Heart left ventricle (tissue), 16 donors: ENCODE data around the gene STRBP. TPM values are rescaled to one million over a fixed set of nuclear protein-coding genes. Genes with fewer than 3 reads are reported as not detected.
A peak's percentile ranks its signal among the peaks of the same experiment; 100 is the strongest.

Experiments
- ATAC-seq, 4 donors: fragments of 200-7000 bp; cut with Tn5 transposase; one replicate each; pipeline ENCODE4 v1.9.1; 2020 to 2022; ENCODE audit warnings: moderate library complexity in 4 of 4, mild to moderate bottlenecking in 3 of 4, moderate number of reproducible peaks in 1 of 4
- DNase-seq, 5 donors: peaks; one replicate each; pipeline ENCODE4 v3.0.0-alpha.2; 2020
- H3K27ac ChIP-seq, 12 donors: fragments of 200-600 bp; sonication (generic) in 4 of 12; one replicate each; pipeline versions ENCODE4 v1.5.0 to v1.8.0; 2016 to 2022; ENCODE audit warnings: mild to moderate bottlenecking in 2 of 12
- H3K27me3 ChIP-seq, 9 donors: fragments of 200-600 bp; sonication (generic) in 2 of 9; one replicate each; pipeline versions ENCODE4 v1.5.1 to v1.8.0; 2016 to 2022; ENCODE audit warnings: mild to moderate bottlenecking in 3 of 9
- H3K36me3 ChIP-seq, 9 donors: fragments of 200-600 bp; sonication (generic) in 2 of 9; one replicate each; pipeline versions ENCODE4 v1.5.0 to v1.8.0; 2018 to 2022; ENCODE audit warnings: mild to moderate bottlenecking in 2 of 9
- H3K4me1 ChIP-seq, 12 donors: fragments of 200-600 bp; sonication (generic) in 4 of 12; one replicate each; pipeline versions ENCODE4 v1.5.0 to v1.8.0; 2016 to 2022; ENCODE audit warnings: mild to moderate bottlenecking in 3 of 12
- H3K4me3 ChIP-seq, 12 donors: fragments of 200-600 bp; sonication (generic) in 4 of 12; one replicate each; pipeline versions ENCODE4 v1.5.0 to v1.8.0; 2017 to 2022; ENCODE audit warnings: mild to moderate bottlenecking in 9 of 12, moderate library complexity in 4 of 12
- H3K9me3 ChIP-seq, 12 donors: fragments of 200-600 bp; sonication (generic) in 4 of 12; one replicate each; pipeline versions ENCODE4 v1.5.0 to v1.8.0; 2016 to 2022; ENCODE audit warnings: mild to moderate bottlenecking in 1 of 12
- POLR2A ChIP-seq, 2 donors: fragments of 450-650 bp; IDR thresholded peaks; one replicate each; pipeline ENCODE4 v1.6.1; 2017; ENCODE audit warnings: antibody characterized with exemption in 2 of 2, mild to moderate bottlenecking in 2 of 2, moderate library complexity in 2 of 2
- WGBS, 4 donors: extraction: QIAGEN DNeasy Blood & Tissue Kit in 2 of 4; methylation state at CpG; one replicate each; pipeline versions ENCODE4 v1.1.5 to v1.1.7; 2013 to 2018; 5-methylcytosine and 5-hydroxymethylcytosine counted together
- intact Hi-C, 10 donors: fragments of 100-400 bp; cut with DNase I; formaldehyde crosslinking; loops; one replicate each; pipeline versions ENCODE4 v1.11.1 to v1.14.2; 2022
- polyA plus RNA-seq, 2 donors: library from polyadenylated mRNA; stranded (reverse); fragments of 200-250 nt; gene quantifications; one replicate each; pipeline ENCODE4 v1.2.3, GENCODE V29; 2013
- total RNA-seq, 9 donors: library from RNA; depleted of rRNA in 2 of 9; stranded (reverse); fragments of >200 nt in 2 of 9; fragmentation: NEBNext Ultra II Directional in 3 of 9; extraction: Animal tissue kit (Norgen Biotek cat#: 25700) in 3 of 9; gene quantifications; one replicate each; pipeline versions ENCODE4 v1.1.0 to v1.2.4, GENCODE V29; 2016 to 2023
- TF ChIP-seq, protein P1 (sequence below), 12 donors: fragments of 200-600 bp; sonication (generic) in 4 of 12; IDR thresholded peaks; one replicate each; pipeline versions ENCODE4 v1.5.0 to v1.8.0; 2018 to 2022; ENCODE audit warnings: antibody characterized with exemption in 12 of 12, mild to moderate bottlenecking in 5 of 12
- donor health status: ischemic (EF 13 %, LVEDD 7.1; RV severe dilation, severe dysfunction).
- donor health status: healthy with polysubstance abuse.
- donor health status: DM: no; HTN: yes; CAD: no.
- donor health status: DM: no; HTN: no; CAD: no.
- donor health status: ischemic (EF 25% LVEDD 6.9; RV normal size, moderate dysfunction).
- donor health status: ischemic (EF 25% LVEDD 5.7; RV mildly dilated, moderate dysfunction).
- donor health status: healthy.
- donor health status: DM: yes; HTN: yes; CAD: no.
- donor health status: ischemic (EF 35%, LVEDD 5.7; RV mildly dilated, moderate dysfunction).
- donor health status: nonischemic (EF 11% LVEDD 7.7; RV severe dilation, severe dysfunction).
- donor health status: DM: yes; HTN: yes; CAD: no.
- donor health status: PGD.
- donor health status: ischemic (EF 29% LVEDD 5.4; RV normal size, mild dysfunction).
- donor health status: nonischemic (EF 23%, LVEDD 6.1; RV moderate dilation, normal function).

The STRBP gene
- total and polyA plus RNA-seq, 11 donors = 5.9 to 24.4 (median 18.7) TPM

- Histone ChIP-seq H3K36me3 (no peaks in the 10 kb centered on the region), H3K9me3 (no peaks in the 10 kb centered on the region), H3K4me3 (peak overlapping the region; percentile 46 to 97 (median 84)), H3K27ac (peak overlapping the region in 8 of 12 donors; percentile 39 to 83 (median 69)), H3K27me3 (no peaks in the 10 kb centered on the region), H3K4me1 (peaks cover 0 to 22% (median 5%) of the 10 kb centered on the region in 12 donors)
- WGBS, 4 donors = 5 to 7% (median 6%) methylated on average over 24 to 34 of the region's 34 CpGs
- DNase-seq = peak in 2 of 5 donors; percentile 28 to 32
- ATAC-seq = peak in 1 of 4 donors; percentile 1
- intact Hi-C loops = loop anchor here in 4 of 10 donors (5.0 to 10.0 kb wide), 4 partner anchors 70 to 363 kb away; partner anchors contain the start of gene RC3H2 (in 1 of the 4)
- TF ChIP-seq POLR2A (IDR thresholded peaks at IDR 0.05) = no peak
- TF ChIP-seq, protein P1, sequence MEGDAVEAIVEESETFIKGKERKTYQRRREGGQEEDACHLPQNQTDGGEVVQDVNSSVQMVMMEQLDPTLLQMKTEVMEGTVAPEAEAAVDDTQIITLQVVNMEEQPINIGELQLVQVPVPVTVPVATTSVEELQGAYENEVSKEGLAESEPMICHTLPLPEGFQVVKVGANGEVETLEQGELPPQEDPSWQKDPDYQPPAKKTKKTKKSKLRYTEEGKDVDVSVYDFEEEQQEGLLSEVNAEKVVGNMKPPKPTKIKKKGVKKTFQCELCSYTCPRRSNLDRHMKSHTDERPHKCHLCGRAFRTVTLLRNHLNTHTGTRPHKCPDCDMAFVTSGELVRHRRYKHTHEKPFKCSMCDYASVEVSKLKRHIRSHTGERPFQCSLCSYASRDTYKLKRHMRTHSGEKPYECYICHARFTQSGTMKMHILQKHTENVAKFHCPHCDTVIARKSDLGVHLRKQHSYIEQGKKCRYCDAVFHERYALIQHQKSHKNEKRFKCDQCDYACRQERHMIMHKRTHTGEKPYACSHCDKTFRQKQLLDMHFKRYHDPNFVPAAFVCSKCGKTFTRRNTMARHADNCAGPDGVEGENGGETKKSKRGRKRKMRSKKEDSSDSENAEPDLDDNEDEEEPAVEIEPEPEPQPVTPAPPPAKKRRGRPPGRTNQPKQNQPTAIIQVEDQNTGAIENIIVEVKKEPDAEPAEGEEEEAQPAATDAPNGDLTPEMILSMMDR (IDR thresholded peaks at IDR 0.05) = no peak
Observed at GRCh38 chr9:123267481-123268198, 746 bp downstream of the STRBP start.

DNA sequence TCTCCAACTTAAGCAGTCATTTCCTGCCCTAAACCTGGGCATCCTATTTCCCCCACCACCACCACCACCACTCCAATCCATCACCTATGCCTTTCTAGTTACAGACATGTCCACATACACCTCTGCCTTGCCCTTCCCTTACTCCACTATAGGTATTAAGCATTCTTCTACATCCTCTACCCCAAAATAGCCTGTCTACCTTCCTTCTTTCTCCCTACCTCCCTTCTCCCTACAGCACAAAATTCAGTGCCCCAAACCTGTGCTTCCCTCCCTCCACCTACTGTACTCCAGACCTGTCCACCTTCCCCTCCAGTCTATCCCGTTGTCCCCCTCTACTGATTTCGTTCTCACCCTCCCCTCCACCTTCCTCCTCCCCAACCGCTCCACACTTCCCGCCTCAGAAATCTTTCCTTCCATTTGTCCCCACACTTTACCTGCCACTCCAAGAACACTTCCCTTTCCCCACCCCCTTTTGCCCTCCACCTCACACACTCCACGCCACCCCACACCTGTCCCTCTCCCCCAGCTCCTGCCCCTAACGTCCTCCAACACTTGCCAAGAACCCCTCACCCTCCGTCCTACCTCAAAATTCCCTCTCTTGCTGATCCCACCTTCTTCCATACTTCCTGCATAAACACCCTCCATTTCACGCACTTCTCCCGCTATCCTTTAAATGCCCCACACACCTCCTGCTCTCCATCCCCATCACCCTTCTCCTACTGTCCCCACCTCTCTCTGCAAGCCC is 1.6 kb downstream of the STRBP start:
- intact Hi-C loops = loop anchor here in 4 of 10 donors (5.0 to 10.0 kb wide), 4 partner anchors 70 to 362 kb away; partner anchors contain the start of gene RC3H2 (in 1 of the 4)
- peak overlapping the region in 10 of 12 donors; percentile 51 to 97 (median 84) for H3K4me3 ChIP-seq
- 77 to 84% (median 79%) methylated on average over 9 of the region's 9 CpGs for WGBS, 4 donors

GRCh38 chr9:123265833-123266232 is 2.6 kb downstream of the STRBP start:
- Histone ChIP-seq H3K4me1 (peaks cover 0 to 22% (median 5%) of the 10 kb centered on the region in 12 donors), H3K27ac (no peak overlapping the region), H3K4me3 (no peak overlapping the region), H3K27me3 (no peaks in the 10 kb centered on the region), H3K9me3 (no peaks in the 10 kb centered on the region), H3K36me3 (no peaks in the 10 kb centered on the region)
- intact Hi-C loops = loop anchor here in 4 of 10 donors (5.0 to 10.0 kb wide), 4 partner anchors 71 to 361 kb away; partner anchors contain the start of gene RC3H2 (in 1 of the 4)
- TF ChIP-seq POLR2A (IDR thresholded peaks at IDR 0.05) = no peak
- TF ChIP-seq, protein P1 (IDR thresholded peaks at IDR 0.05) = no peak
- ATAC-seq = no peak
- no peak for DNase-seq
- WGBS, 4 donors = 90 to 97% (median 95%) methylated on average over 4 of the region's 4 CpGs

More for the DNA sequence above, 1.6 kb downstream of the STRBP start:
- Histone ChIP-seq H3K27me3 (no peaks in the 10 kb centered on the region), H3K9me3 (no peaks in the 10 kb centered on the region), H3K4me1 (peaks cover 0 to 22% (median 5%) of the 10 kb centered on the region in 12 donors), H3K27ac (no peak overlapping the region), H3K36me3 (no peaks in the 10 kb centered on the region)
- TF ChIP-seq POLR2A (IDR thresholded peaks at IDR 0.05) = no peak
- TF ChIP-seq, protein P1 (IDR thresholded peaks at IDR 0.05) = no peak
- DNase-seq (no peak), ATAC-seq (no peak)

GRCh38 chr9:123263227-123263626 is 5.2 kb downstream of the STRBP start:
- Histone ChIP-seq H3K4me1 (peaks cover 0 to 15% (median 0%) of the 10 kb centered on the region in 12 donors), H3K27ac (no peak overlapping the region), H3K27me3 (no peaks in the 10 kb centered on the region), H3K4me3 (no peak overlapping the region), H3K36me3 (no peaks in the 10 kb centered on the region), H3K9me3 (no peaks in the 10 kb centered on the region)
- TF ChIP-seq, protein P1 (IDR thresholded peaks at IDR 0.05) = no peak
- no peak for TF ChIP-seq POLR2A (IDR thresholded peaks at IDR 0.05)
- 59 to 100% (median 95%) methylated on average over 3 of the region's 3 CpGs for WGBS, 4 donors
- no peak for DNase-seq
- no peak for ATAC-seq
- intact Hi-C loops = loop anchor here in 2 of 10 donors (10.0 kb wide), 2 partner anchors 82 to 358 kb away; partner anchors contain the start of gene RC3H2 (in 1 of the 2)
